Liver (tissue), 9 donors: ENCODE data around the gene RASAL1. TPM values are rescaled to one million over a fixed set of nuclear protein-coding genes. Genes with fewer than 3 reads are reported as not detected.

Experiments
- DNase-seq: peaks from one replicate; pipeline ENCODE4 v3.0.0-alpha.2; 2017; ENCODE audit warnings: low spot score
- H3K27ac ChIP-seq, 2 donors: one replicate each; pipeline ENCODE4 v1.7.0; 2013; ENCODE audit warnings: inconsistent platforms in 2 of 2, low read length in 2 of 2, control low read depth in 1 of 2, low read depth in 1 of 2, mild to moderate bottlenecking in 1 of 2
- H3K27me3 ChIP-seq, 4 donors: one replicate each; pipeline versions ENCODE4 v1.6.1 to v1.7.0; 2013; ENCODE audit warnings: low read length in 3 of 4, inconsistent platforms in 1 of 4, mild to moderate bottlenecking in 1 of 4, moderate library complexity in 1 of 4; ENCODE audit not compliant: control insufficient read depth in 4 of 4, insufficient read depth in 4 of 4
- H3K36me3 ChIP-seq, 4 donors: one replicate each; pipeline versions ENCODE4 v1.6.1 to v1.7.0; 2013; ENCODE audit warnings: low read length in 3 of 4, mild to moderate bottlenecking in 3 of 4, low read depth in 1 of 4, moderate library complexity in 1 of 4; ENCODE audit not compliant: control insufficient read depth in 4 of 4, insufficient read depth in 3 of 4
- H3K4me1 ChIP-seq, 4 donors: one replicate each; pipeline versions ENCODE4 v1.6.1 to v1.7.0; 2013; ENCODE audit warnings: low read length in 3 of 4, mild to moderate bottlenecking in 3 of 4, moderate library complexity in 1 of 4; ENCODE audit not compliant: control insufficient read depth in 4 of 4, insufficient read depth in 4 of 4
- H3K4me3 ChIP-seq, 3 donors: one replicate each; pipeline versions ENCODE4 v1.6.1 to v1.7.0; 2013; ENCODE audit warnings: low read length in 3 of 3, control low read depth in 1 of 3, low read depth in 1 of 3, mild to moderate bottlenecking in 1 of 3
- H3K9ac ChIP-seq, 2 donors: one replicate each; pipeline ENCODE4 v1.7.0; 2013; ENCODE audit warnings: low read length in 2 of 2, mild to moderate bottlenecking in 2 of 2, moderate library complexity in 2 of 2, control low read depth in 1 of 2, low read depth in 1 of 2
- H3K9me3 ChIP-seq, 4 donors: one replicate each; pipeline versions ENCODE4 v1.6.1 to v1.7.0; 2013; ENCODE audit warnings: low read length in 3 of 4; ENCODE audit not compliant: control insufficient read depth in 4 of 4
- EGR1 ChIP-seq, 2 donors: IDR thresholded peaks; 2 replicates each; pipeline ENCODE4 v1.6.1; 2016 to 2018; ENCODE audit warnings: antibody characterized with exemption in 2 of 2, low read depth in 2 of 2
- FOXA1 ChIP-seq: IDR thresholded peaks from 2 replicates; pipeline ENCODE4 v1.6.1; 2016; ENCODE audit warnings: antibody characterized with exemption
- FOXA2 ChIP-seq: IDR thresholded peaks from 2 replicates; pipeline ENCODE4 v1.6.1; 2016; ENCODE audit warnings: antibody characterized with exemption
- GABPA ChIP-seq, 2 donors: IDR thresholded peaks in 1 of 2; conservative IDR thresholded peaks in 1 of 2; 2 replicates each; pipeline ENCODE4 v1.6.1; 2016; ENCODE audit warnings: antibody characterized with exemption in 2 of 2, mild to moderate bottlenecking in 1 of 2, moderate library complexity in 1 of 2
- HNF4A ChIP-seq, 2 donors: conservative IDR thresholded peaks; 2 replicates each; pipeline ENCODE4 v1.6.1; 2016; ENCODE audit warnings: antibody characterized with exemption in 2 of 2, mild to moderate bottlenecking in 2 of 2
- HNF4G ChIP-seq: IDR thresholded peaks from 2 replicates; pipeline ENCODE4 v1.6.1; 2016; ENCODE audit warnings: antibody characterized with exemption
- JUND ChIP-seq, 2 donors: IDR thresholded peaks; 2 replicates each; pipeline ENCODE4 v1.6.1; 2016; ENCODE audit warnings: antibody characterized with exemption in 2 of 2
- NR2F2 ChIP-seq: IDR thresholded peaks from 2 replicates; pipeline ENCODE4 v1.6.1; 2016; ENCODE audit warnings: antibody characterized with exemption
- RAD21 ChIP-seq, 2 donors: IDR thresholded peaks; 2 replicates each; pipeline ENCODE4 v1.6.1; 2016; ENCODE audit warnings: antibody characterized with exemption in 2 of 2, mild to moderate bottlenecking in 2 of 2
- RXRA ChIP-seq, 2 donors: IDR thresholded peaks; 2 replicates each; pipeline ENCODE4 v1.6.1; 2017 to 2018; ENCODE audit warnings: antibody characterized with exemption in 2 of 2, mild to moderate bottlenecking in 1 of 2
- SP1 ChIP-seq: IDR thresholded peaks from 2 replicates; pipeline ENCODE4 v1.6.1; 2018; ENCODE audit warnings: antibody characterized with exemption, mild to moderate bottlenecking
- TAF1 ChIP-seq: conservative IDR thresholded peaks from 2 replicates; pipeline ENCODE4 v1.6.1; 2016; ENCODE audit warnings: antibody characterized with exemption, mild to moderate bottlenecking
- YY1 ChIP-seq: IDR thresholded peaks from 2 replicates; pipeline ENCODE4 v1.6.1; 2016; ENCODE audit warnings: antibody characterized with exemption, mild to moderate bottlenecking
- WGBS: extraction: QIAGEN DNeasy Blood & Tissue Kit; methylation state at CpG from one replicate; pipeline ENCODE4 v1.1.7; 2013; 5-methylcytosine and 5-hydroxymethylcytosine counted together
- polyA plus RNA-seq, 2 donors: library from polyadenylated mRNA; stranded (reverse) in 1 of 2; unstranded in 1 of 2; fragments of 200-250 nt in 1 of 2; fragments of >200 nt in 1 of 2; fragmentation: Nextera tagmentation in 1 of 2; extraction: Ambion mirVana in 1 of 2; gene quantifications; one replicate each; pipeline versions ENCODE4 v1.2.1 to v1.2.3, GENCODE V29; 2013 to 2015
- total RNA-seq, 2 donors: library from RNA; depleted of rRNA; stranded (reverse); fragments of >200 nt; gene quantifications; one replicate each; pipeline ENCODE4 v1.2.3, GENCODE V29; 2014
- TF ChIP-seq, protein P1 (sequence below): IDR thresholded peaks from 2 replicates; pipeline ENCODE4 v1.6.1; 2016; ENCODE audit warnings: antibody characterized with exemption
- TF ChIP-seq, protein P2 (sequence below): IDR thresholded peaks from 2 replicates; pipeline ENCODE4 v1.6.1; 2016; ENCODE audit warnings: antibody characterized with exemption
- TF ChIP-seq, protein P3 (sequence below): IDR thresholded peaks from 2 replicates; pipeline ENCODE4 v1.6.1; 2016; ENCODE audit warnings: antibody characterized with exemption, mild to moderate bottlenecking
- TF ChIP-seq, protein P4 (sequence below): IDR thresholded peaks from 2 replicates; pipeline ENCODE4 v1.6.1; 2016; ENCODE audit warnings: antibody characterized with exemption
- TF ChIP-seq, protein P5 (sequence below): fragments of 150-350 bp; IDR thresholded peaks from 2 replicates; pipeline ENCODE4 v1.5.1; 2017; ENCODE audit warnings: improper control_type of control experiment, low read depth, low read length; ENCODE audit not compliant: missing input control
- donor health status: healthy.
- donor health status: healthy.
- donor health status: healthy.
- donor health status: healthy.
- donor health status: healthy.

RASAL1 gene
- total and polyA plus RNA-seq, 4 donors: 0.20 to 0.33 (median 0.26) TPM

DNA sequence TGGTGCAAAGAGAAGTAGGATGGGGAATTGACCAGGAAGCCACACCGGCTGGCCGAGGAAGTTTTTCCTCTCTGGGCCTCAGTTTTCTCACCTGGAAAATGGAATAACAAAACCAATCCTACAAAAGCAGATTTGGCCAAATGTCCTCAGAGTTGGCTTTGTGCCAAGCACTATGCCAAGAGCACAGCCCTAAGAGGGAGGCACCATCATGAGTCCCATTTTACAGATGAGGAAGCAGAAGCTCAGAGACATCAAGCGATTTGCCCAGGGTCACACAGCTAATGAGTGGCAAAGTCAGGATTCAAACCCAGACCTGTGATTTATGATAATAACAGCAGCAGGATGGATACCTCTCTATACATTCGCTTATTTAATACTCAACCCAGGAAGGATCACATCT is 27.3 kb downstream of the RASAL1 start:
- WGBS: 94% methylated on average over 4 of the region's 4 CpGs
- Histone ChIP-seq H3K27ac (no peak overlapping the region), H3K4me3 (no peak overlapping the region), H3K4me1 (peaks cover 0 to 6% (median 1%) of the 10 kb centered on the region in 4 donors), H3K9me3 (no peaks in the 10 kb centered on the region), H3K27me3 (no peaks in the 10 kb centered on the region), H3K9ac (no peak overlapping the region), H3K36me3 (no peaks in the 10 kb centered on the region)
- no peak for DNase-seq
- TF ChIP-seq, protein P1, sequence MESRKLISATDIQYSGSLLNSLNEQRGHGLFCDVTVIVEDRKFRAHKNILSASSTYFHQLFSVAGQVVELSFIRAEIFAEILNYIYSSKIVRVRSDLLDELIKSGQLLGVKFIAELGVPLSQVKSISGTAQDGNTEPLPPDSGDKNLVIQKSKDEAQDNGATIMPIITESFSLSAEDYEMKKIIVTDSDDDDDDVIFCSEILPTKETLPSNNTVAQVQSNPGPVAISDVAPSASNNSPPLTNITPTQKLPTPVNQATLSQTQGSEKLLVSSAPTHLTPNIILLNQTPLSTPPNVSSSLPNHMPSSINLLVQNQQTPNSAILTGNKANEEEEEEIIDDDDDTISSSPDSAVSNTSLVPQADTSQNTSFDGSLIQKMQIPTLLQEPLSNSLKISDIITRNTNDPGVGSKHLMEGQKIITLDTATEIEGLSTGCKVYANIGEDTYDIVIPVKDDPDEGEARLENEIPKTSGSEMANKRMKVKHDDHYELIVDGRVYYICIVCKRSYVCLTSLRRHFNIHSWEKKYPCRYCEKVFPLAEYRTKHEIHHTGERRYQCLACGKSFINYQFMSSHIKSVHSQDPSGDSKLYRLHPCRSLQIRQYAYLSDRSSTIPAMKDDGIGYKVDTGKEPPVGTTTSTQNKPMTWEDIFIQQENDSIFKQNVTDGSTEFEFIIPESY: no peak
- TF ChIP-seq HNF4G (no peak), GABPA (IDR thresholded peaks at IDR 0.05 in 1 of 2, conservative IDR thresholded peaks at IDR 0.05 in 1 of 2) (no peak), FOXA2 (no peak), EGR1 (IDR thresholded peaks at IDR 0.05; ENCODE audit: low read depth in 2 of 2) (no peak), SP1 (no peak), FOXA1 (no peak), NR2F2 (no peak), YY1 (no peak), RAD21 (IDR thresholded peaks at IDR 0.05) (no peak), TAF1 (no peak), RXRA (IDR thresholded peaks at IDR 0.05) (no peak), HNF4A (conservative IDR thresholded peaks at IDR 0.05) (no peak), JUND (IDR thresholded peaks at IDR 0.05) (no peak)
- TF ChIP-seq, protein P2, sequence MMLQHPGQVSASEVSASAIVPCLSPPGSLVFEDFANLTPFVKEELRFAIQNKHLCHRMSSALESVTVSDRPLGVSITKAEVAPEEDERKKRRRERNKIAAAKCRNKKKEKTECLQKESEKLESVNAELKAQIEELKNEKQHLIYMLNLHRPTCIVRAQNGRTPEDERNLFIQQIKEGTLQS: no peak
- TF ChIP-seq, protein P3, sequence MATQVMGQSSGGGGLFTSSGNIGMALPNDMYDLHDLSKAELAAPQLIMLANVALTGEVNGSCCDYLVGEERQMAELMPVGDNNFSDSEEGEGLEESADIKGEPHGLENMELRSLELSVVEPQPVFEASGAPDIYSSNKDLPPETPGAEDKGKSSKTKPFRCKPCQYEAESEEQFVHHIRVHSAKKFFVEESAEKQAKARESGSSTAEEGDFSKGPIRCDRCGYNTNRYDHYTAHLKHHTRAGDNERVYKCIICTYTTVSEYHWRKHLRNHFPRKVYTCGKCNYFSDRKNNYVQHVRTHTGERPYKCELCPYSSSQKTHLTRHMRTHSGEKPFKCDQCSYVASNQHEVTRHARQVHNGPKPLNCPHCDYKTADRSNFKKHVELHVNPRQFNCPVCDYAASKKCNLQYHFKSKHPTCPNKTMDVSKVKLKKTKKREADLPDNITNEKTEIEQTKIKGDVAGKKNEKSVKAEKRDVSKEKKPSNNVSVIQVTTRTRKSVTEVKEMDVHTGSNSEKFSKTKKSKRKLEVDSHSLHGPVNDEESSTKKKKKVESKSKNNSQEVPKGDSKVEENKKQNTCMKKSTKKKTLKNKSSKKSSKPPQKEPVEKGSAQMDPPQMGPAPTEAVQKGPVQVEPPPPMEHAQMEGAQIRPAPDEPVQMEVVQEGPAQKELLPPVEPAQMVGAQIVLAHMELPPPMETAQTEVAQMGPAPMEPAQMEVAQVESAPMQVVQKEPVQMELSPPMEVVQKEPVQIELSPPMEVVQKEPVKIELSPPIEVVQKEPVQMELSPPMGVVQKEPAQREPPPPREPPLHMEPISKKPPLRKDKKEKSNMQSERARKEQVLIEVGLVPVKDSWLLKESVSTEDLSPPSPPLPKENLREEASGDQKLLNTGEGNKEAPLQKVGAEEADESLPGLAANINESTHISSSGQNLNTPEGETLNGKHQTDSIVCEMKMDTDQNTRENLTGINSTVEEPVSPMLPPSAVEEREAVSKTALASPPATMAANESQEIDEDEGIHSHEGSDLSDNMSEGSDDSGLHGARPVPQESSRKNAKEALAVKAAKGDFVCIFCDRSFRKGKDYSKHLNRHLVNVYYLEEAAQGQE: no peak
- TF ChIP-seq, protein P4, sequence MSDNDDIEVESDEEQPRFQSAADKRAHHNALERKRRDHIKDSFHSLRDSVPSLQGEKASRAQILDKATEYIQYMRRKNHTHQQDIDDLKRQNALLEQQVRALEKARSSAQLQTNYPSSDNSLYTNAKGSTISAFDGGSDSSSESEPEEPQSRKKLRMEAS: no peak
- TF ChIP-seq, protein P5, sequence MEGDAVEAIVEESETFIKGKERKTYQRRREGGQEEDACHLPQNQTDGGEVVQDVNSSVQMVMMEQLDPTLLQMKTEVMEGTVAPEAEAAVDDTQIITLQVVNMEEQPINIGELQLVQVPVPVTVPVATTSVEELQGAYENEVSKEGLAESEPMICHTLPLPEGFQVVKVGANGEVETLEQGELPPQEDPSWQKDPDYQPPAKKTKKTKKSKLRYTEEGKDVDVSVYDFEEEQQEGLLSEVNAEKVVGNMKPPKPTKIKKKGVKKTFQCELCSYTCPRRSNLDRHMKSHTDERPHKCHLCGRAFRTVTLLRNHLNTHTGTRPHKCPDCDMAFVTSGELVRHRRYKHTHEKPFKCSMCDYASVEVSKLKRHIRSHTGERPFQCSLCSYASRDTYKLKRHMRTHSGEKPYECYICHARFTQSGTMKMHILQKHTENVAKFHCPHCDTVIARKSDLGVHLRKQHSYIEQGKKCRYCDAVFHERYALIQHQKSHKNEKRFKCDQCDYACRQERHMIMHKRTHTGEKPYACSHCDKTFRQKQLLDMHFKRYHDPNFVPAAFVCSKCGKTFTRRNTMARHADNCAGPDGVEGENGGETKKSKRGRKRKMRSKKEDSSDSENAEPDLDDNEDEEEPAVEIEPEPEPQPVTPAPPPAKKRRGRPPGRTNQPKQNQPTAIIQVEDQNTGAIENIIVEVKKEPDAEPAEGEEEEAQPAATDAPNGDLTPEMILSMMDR: no peak

DNA sequence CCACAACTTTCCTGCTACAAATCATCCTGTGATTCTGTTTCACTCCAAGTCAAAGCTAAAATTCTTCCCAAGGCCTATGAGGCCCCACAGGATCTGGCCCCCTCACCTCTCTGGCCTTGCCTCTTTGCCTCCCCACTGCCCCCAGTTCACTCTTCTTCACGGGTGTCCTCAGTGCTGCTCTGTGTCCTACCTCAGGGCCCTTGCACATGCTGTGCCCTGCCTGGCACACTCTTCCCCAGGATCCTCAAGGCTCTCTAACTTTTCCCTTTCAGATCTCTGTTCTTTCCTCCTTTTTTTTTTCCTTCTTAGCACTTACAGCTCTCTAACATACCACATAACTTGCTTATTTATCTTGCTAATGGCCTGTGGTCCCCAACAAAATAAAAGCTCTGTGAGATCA is 29.2 kb downstream of the RASAL1 start:
- no peak overlapping the region for H3K4me3 ChIP-seq
- no peak for DNase-seq
- WGBS: 86% methylated on average over 1 of the region's 1 CpG
- no peak overlapping the region for H3K27ac ChIP-seq
- no peak overlapping the region for H3K9ac ChIP-seq
- TF ChIP-seq, protein P3: no peak
- TF ChIP-seq FOXA1: no peak
- no peaks in the 10 kb centered on the region for H3K36me3 ChIP-seq
- peaks cover 0 to 6% (median 1%) of the 10 kb centered on the region in 4 donors for H3K4me1 ChIP-seq
- H3K27me3 ChIP-seq: no peaks in the 10 kb centered on the region
- H3K9me3 ChIP-seq: no peaks in the 10 kb centered on the region
